T-helper 2 cell treated with Interferon-gamma antibody and Interleukin-4, amounts not matched to agents 5 μg/mL and 100 μg/mL, for 36 hours (primary cell): ENCODE results near the gene CFH.
A peak's percentile ranks its signal among the peaks of the same experiment; 100 is the strongest.
"Not testable (repeated sequence)": the region's sequence is repeated elsewhere in the genome, so short reads cannot be mapped to it uniquely, and the experiment has no call there.

Source experiments
- DNase-seq: peaks from one replicate; pipeline ENCODE4 v3.0.0; 2021; ENCODE audit warnings: low spot score
- H3K27ac Mint-ChIP-seq: one replicate; pipeline ENCODE4 v1.8.0; 2021; ENCODE audit warnings: mild to moderate bottlenecking, mixed read lengths
- H3K27me3 Mint-ChIP-seq: one replicate; pipeline ENCODE4 v1.8.0; 2021; ENCODE audit warnings: low read depth, mixed read lengths
- H3K36me3 Mint-ChIP-seq: one replicate; pipeline ENCODE4 v1.8.0; 2021; ENCODE audit warnings: low read depth, mixed read lengths
- H3K4me1 Mint-ChIP-seq: one replicate; pipeline ENCODE4 v1.8.0; 2021; ENCODE audit warnings: low read depth, mixed read lengths
- H3K4me3 Mint-ChIP-seq: one replicate; pipeline ENCODE4 v1.8.0; 2022; ENCODE audit warnings: mild to moderate bottlenecking, moderate library complexity, mixed read lengths
- H3K9me3 Mint-ChIP-seq: one replicate; pipeline ENCODE4 v1.8.0; 2021; ENCODE audit warnings: mixed read lengths

Gene CFH

DNA sequence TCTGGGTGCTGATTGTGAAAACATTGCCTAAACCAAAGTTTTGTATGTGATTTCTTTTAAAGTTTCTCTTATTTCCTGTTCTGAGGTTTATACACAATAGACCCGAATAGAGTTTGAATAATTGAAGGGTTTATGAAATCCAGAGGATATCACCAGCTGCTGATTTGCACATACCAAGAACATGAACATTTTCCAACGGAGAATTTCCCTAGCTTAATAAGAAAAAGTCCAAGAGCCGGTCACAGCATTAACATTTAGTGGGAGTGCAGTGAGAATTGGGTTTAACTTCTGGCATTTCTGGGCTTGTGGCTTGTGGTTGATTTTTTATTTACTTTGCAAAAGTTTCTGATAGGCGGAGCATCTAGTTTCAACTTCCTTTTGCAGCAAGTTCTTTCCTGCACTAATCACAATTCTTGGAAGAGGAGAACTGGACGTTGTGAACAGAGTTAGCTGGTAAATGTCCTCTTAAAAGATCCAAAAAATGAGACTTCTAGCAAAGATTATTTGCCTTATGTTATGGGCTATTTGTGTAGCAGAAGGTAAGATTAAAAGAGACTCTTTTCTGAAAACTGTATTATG is at the start of gene CFH:
TSS of gene CFH (plus strand) at position 407 of the 579 bp plus-strand sequence. CDS start at position 482, 75 bp downstream.
- Mint-ChIP-seq H3K36me3 (no peaks in the 10 kb centered on the region), H3K27ac (no peak within 1 kb of the TSS), H3K4me1 (peaks cover 12% of the 10 kb centered on the region), H3K4me3 (peak within 1 kb of the TSS; percentile 64), H3K27me3 (no peaks in the 10 kb centered on the region), H3K9me3 (no peaks in the 10 kb centered on the region)
- DNase-seq: no peak

DNA sequence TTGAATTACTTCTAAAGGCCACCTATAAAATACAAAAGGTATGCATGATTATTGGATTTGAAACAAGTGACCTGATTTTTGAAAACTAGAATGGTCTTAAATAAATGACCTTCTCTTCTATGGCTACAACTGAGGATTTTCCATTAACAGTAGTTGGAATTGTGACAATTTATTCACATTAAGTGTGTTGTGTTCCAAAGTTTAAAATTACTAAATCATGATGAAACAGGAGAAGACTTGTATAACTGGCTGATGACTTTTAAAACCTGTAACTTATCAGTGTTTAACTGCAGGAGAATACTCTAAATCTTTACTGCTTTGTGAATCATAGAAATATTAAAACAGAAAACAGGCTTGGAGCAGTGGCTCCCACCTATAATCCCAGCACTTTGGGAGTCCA is 48.2 kb upstream of the CFH start:
- no peak for DNase-seq
- no peak overlapping the region for H3K4me3 Mint-ChIP-seq
- H3K36me3 Mint-ChIP-seq: no peaks in the 10 kb centered on the region
- peaks cover 3% of the 10 kb centered on the region for H3K4me1 Mint-ChIP-seq
- H3K9me3 Mint-ChIP-seq: no peaks in the 10 kb centered on the region
- no peak overlapping the region for H3K27ac Mint-ChIP-seq
- peaks cover 19% of the 10 kb centered on the region for H3K27me3 Mint-ChIP-seq

DNA sequence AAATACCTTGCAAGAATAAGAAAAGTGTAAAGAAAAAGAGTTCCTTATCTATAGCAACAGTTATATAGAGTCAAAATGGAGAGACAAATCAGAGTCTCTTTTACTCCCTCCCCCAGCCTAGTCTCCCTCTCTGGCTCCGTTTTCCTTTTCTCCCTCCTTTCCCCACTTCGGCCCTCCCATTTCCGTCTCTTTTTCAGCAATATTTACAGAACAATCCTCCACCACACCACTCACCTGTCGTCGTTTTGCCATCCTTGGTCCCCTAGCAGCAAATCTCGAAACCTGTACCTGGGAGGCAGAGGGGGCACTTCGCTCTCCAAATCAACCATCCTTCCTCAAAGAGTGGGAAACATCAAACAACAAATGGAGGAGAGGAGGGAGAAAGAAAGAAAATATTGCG is 43.9 kb upstream of the CFH start:
- no peak for DNase-seq
- Mint-ChIP-seq H3K9me3 (no peaks in the 10 kb centered on the region), H3K36me3 (no peaks in the 10 kb centered on the region), H3K27ac (no peak overlapping the region), H3K27me3 (peaks cover 39% of the 10 kb centered on the region), H3K4me3 (peak overlapping the region; percentile 41), H3K4me1 (peaks cover 3% of the 10 kb centered on the region)

DNA sequence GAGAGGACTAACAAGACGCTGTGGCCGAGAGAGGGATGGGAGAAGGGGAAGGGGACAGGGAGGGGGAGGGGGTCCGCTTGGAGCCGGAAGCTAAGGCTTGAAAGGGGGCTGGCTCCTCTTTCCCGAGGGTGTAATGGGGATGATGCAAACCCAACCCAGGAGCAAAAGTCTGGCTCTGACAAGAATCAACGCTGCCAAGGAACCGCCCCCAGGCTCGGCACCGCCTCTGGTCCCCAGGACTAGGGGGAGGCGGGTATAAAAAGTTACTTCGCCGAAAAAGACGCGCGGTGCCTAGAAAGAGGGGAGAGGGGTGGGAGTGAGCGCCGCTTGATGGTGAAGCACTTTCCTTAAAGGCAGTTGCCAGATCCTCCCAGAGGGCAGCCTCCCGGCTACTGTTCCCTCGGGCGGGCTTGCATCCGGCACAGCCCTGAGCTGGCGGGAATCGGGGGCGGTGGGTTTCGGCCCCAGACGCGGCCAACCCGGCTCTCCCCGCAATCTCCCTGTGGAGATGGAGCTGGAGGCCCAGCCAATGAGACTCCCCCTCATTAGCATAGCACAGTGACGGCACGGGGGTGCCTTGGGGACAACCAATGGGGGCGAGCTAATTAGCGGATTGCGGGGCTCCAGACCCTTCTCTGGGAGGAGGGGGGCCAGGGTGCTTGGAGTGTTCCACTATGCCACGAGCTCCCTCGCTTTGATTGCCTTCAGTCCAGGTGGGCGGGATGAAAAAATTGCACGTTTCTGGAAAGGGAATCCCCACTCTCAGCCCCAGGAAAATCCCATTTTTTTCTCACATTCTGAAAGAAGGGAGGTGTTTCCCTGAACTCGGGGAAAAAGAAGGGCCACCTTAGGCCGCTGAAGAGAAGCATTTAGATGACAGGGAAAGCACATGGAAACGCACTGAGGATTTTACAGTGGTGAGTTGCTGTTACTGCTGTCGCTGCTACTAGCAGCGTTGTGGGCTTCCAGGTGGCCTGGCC is 43.2 kb upstream of the CFH start, which contains the start of gene KCNT2:
TSS of gene KCNT2 (minus strand) at position 51 of the 980 bp plus-strand sequence. CDS start 131 bp downstream, outside the sequence.
- DNase-seq: no peak
- Mint-ChIP-seq H3K4me3 (peak within 1 kb of the TSS; percentile 41), H3K36me3 (no peaks in the 10 kb centered on the region), H3K4me1 (peaks cover 3% of the 10 kb centered on the region), H3K27ac (no peak within 1 kb of the TSS), H3K27me3 (peaks cover 39% of the 10 kb centered on the region), H3K9me3 (no peaks in the 10 kb centered on the region)

DNA sequence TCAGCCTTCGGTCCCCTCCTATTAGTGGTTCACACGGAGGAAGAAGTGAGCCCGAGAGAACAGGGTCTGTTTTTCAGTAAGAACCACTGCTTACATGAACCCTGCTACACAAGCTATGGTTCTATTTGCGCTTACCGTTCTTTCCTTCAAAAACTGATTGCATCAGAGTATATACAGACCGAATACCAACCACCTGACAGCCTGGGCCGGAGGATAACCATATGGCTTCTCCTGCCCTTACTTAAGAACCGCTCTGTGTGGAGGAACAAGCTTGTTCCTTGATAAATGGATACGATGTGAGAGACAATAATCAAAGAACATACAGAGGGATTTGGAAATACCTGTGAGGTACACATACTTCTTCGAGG is 42.5 kb upstream of the CFH start:
- no peak overlapping the region for H3K4me3 Mint-ChIP-seq

DNA sequence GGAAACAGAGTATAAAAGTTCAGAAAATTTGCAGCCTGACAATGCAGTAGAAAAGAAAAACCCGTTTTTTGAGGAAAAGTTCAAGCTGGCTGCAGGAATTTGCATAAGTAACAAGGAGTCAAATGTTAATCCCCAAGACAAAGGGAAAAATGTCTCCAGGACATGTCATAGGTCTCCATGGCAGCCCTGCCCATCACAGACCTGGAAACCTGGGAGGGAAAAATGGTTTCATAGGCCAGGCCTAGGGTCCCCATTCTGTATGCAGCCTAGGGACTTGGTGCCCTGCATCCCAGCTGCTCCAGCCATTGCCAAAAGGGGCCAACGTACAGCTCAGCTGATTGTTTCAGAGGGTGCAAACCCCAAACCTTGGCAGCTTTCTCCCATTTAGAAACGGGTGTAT is 40.0 kb upstream of the CFH start:
- no peak for DNase-seq
- H3K27me3 Mint-ChIP-seq: peaks cover 35% of the 10 kb centered on the region

More for the DNA sequence above, 42.5 kb upstream of the CFH start:
- Mint-ChIP-seq H3K36me3 (no peaks in the 10 kb centered on the region), H3K4me1 (peaks cover 3% of the 10 kb centered on the region), H3K9me3 (no peaks in the 10 kb centered on the region), H3K27ac (no peak overlapping the region), H3K27me3 (peaks cover 39% of the 10 kb centered on the region)
- no peak for DNase-seq

DNA sequence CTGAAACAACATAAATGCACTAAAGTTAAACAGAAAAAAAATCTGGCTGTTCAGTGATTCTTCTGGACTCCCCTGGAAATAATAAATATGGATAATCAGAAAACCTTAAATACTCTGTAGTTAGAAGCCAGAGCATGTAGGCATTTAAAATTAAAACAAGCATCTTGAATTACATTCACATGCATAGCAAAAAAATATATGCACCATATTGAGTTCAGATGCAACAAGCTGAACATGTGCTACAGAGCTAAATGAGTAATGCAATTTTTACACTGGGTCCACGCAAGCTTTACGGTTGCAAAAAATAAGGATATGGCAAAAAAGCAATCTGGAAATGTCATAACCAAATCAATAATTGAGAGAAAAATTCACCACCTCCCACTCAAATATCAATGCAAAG is 32.1 kb upstream of the CFH start:
- Mint-ChIP-seq H3K36me3 (no peaks in the 10 kb centered on the region), H3K27ac (no peak overlapping the region), H3K9me3 (no peaks in the 10 kb centered on the region), H3K4me1 (no peaks in the 10 kb centered on the region), H3K4me3 (no peak overlapping the region), H3K27me3 (no peaks in the 10 kb centered on the region)
- no peak for DNase-seq

More for the DNA sequence above, 40.0 kb upstream of the CFH start:
- Mint-ChIP-seq H3K27ac (no peak overlapping the region), H3K9me3 (no peaks in the 10 kb centered on the region), H3K4me1 (peaks cover 3% of the 10 kb centered on the region), H3K36me3 (no peaks in the 10 kb centered on the region), H3K4me3 (no peak overlapping the region)

DNA sequence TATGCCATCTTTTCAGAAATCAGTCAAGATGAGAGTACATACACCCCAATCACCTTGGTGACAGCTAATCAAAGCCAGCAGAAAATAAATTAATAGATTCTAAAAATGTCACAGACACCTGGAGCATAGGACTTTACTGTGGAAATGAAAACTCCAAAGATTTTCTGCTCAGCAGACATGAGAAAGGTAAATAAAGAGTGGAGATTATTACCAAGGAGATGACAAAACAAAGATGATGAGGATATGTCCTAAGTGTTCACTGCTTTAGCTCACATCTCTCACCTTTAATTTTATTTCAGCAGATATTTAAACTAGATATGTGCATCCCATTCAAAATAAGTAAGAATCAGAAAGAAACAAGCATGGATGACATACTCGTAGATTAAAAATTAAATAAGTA is 28.8 kb upstream of the CFH start:
- H3K4me1 Mint-ChIP-seq: no peaks in the 10 kb centered on the region
- H3K9me3 Mint-ChIP-seq: no peaks in the 10 kb centered on the region
- H3K27ac Mint-ChIP-seq: no peak overlapping the region
- H3K36me3 Mint-ChIP-seq: no peaks in the 10 kb centered on the region
- no peaks in the 10 kb centered on the region for H3K27me3 Mint-ChIP-seq
- DNase-seq: no peak
- H3K4me3 Mint-ChIP-seq: no peak overlapping the region

DNA sequence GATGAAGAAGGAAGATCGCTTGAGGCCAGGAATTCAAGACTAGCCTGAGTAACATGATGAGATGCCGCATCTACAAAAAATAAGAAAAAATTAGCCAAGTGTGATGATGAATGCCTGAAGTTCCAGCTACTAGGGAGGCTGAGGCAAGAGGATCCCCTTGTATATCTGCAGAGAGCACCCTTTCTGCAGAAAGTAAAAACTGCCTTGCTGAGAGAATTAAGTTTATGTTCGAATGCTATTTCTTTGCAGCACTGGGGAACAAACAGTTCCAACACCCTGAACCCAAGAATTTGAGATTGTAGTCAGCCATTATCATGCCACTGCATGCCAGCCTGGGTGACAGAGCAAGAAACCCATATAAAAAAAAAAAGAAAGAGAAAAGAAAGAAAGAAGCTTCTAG is 23.0 kb upstream of the CFH start:
- Mint-ChIP-seq H3K4me1 (no peaks in the 10 kb centered on the region), H3K9me3 (no peaks in the 10 kb centered on the region)

DNA sequence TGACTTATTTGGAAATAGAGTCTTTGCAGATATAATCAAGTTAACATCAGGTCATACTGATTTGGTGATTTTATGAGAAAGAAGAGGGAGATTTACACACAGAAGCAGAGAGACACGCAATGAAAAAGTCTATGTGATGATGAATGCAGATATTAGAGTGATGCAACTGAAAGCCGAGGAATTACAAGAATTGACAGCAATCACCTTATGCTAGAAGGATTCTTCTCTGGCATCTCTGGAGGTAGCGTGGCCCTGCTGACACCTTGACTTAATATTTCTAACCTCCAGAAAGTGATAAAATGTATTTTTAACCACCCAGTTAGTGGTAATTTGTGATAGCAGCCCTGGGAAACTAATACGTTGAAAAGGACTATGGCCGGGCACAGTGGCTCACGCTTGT is 14.2 kb upstream of the CFH start:
- Mint-ChIP-seq H3K4me1 (no peaks in the 10 kb centered on the region), H3K27me3 (no peaks in the 10 kb centered on the region), H3K36me3 (no peaks in the 10 kb centered on the region), H3K27ac (no peak overlapping the region), H3K4me3 (no peak overlapping the region), H3K9me3 (no peaks in the 10 kb centered on the region)
- DNase-seq: no peak

More for the DNA sequence above, 23.0 kb upstream of the CFH start:
- Mint-ChIP-seq H3K4me3 (no peak overlapping the region), H3K27ac (no peak overlapping the region), H3K27me3 (no peaks in the 10 kb centered on the region), H3K36me3 (no peaks in the 10 kb centered on the region)
- DNase-seq: no peak

DNA sequence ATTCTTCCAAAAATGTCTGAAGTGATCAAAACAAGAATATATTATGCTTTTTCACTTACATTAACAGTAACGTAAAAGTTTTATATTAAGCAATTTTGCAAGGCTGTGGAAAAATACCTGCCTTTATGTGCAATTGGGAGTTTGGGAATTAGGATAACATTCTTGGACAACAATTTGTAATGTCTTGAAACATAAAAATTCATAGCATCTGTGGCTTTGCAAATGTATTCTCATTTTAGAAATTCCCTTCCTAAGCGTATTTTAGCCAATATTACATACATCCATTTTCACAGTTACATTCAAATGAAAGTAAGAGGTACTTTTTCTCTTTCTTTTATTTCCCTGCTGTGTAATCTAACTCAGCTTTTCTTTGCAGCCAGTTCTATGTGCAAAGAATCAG is 13.4 kb upstream of the CFH start:
- DNase-seq: no peak
- H3K27ac Mint-ChIP-seq: no peak overlapping the region
- no peaks in the 10 kb centered on the region for H3K9me3 Mint-ChIP-seq
- no peak overlapping the region for H3K4me3 Mint-ChIP-seq
- no peaks in the 10 kb centered on the region for H3K27me3 Mint-ChIP-seq
- H3K36me3 Mint-ChIP-seq: no peaks in the 10 kb centered on the region
- no peaks in the 10 kb centered on the region for H3K4me1 Mint-ChIP-seq

DNA sequence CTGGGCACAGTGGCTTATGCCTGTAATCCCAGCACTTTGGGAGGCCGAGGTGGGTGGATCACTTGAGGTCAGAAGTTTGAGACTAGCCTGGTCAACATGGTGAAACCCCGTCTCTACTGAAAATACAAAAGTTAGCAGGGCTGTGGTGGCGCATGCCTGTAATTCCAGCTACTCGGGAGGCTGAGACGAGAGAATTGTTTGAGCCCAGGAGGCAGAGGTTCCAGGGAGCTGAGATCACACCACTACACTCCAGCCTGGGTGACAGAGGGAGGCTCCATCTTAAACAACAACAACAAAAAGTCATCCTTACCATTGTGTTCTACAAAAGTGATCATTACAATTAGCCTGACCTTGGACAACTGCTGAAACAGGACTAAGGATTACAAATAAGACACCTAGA is 12.6 kb upstream of the CFH start:
- not testable (repeated sequence) for H3K27me3 Mint-ChIP-seq, H3K27ac Mint-ChIP-seq, H3K9me3 Mint-ChIP-seq, H3K4me3 Mint-ChIP-seq, DNase-seq, H3K4me1 Mint-ChIP-seq, H3K36me3 Mint-ChIP-seq

DNA sequence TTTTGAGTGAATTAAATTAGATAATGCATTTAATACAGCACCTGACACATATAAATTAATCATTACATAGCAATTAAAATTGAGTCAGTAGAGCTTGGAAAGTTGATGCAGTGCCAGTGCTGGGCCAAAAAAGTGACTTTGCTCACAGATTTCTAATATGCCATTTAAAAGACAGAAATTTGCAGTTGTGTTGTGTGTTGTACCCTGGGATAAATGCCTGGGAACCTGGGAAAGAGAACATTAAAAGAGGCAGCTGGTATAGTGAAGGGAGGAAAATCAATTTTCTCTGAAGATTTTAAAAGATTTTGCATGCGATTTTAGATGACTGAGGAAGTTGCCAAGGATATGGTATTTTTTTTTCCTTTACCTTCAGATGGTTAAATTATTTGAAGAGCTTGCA is 10.9 kb upstream of the CFH start:
- Mint-ChIP-seq H3K36me3 (no peaks in the 10 kb centered on the region), H3K4me1 (no peaks in the 10 kb centered on the region), H3K27ac (no peak overlapping the region), H3K9me3 (no peaks in the 10 kb centered on the region), H3K27me3 (no peaks in the 10 kb centered on the region), H3K4me3 (no peak overlapping the region)
- no peak for DNase-seq

DNA sequence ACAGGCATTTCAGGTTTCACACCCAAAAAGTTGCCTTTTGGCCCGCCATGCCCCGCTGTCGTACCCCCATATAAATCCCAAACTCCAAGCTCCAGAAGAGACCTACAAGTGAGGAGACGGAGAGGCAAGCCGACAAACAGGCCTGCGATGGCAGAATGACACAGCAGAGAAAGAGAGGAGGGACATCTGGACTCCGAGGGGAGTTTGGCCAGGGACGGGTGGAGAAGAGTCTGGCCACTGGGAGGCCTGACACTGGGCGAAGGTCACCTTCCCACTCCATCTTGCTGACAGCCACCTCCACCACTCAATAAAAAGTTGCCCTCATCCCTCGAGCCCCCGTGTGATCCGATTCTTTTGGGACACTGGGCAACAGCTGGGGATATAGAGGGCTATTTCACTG is 1.9 kb upstream of the CFH start:
- H3K9me3 Mint-ChIP-seq: no peaks in the 10 kb centered on the region
- no peak overlapping the region for H3K27ac Mint-ChIP-seq
- H3K36me3 Mint-ChIP-seq: no peaks in the 10 kb centered on the region
- no peak for DNase-seq
- no peaks in the 10 kb centered on the region for H3K27me3 Mint-ChIP-seq
- no peak overlapping the region for H3K4me3 Mint-ChIP-seq
- H3K4me1 Mint-ChIP-seq: peaks cover 12% of the 10 kb centered on the region
